ENCODE results near the gene CEP85L. TPM values are rescaled to one million over a fixed set of nuclear protein-coding genes. Genes with fewer than 3 reads are reported as not detected.
A peak's percentile ranks its signal among the peaks of the same experiment; 100 is the strongest.

The CEP85L gene
- total RNA-seq, 2 donors from 2014 or later: 87.6 to 95.6 TPM

DNA sequence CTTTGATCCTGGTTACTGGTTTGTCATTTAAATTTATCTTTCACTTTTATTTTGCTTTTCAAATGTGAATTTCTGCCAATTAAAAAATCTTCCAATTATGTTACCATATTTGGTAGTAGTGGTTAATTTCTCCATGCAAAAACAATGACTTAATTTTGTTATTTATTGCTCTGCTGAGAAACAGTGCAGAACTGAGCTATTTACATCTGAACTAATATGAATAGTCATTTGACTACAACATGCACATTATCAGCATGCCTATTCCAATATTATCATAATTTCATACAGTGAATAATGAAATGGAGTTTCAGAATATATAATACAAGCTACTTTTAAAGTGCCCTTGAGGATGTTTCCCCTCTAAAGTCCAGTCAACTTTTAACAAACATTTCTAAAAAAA is 102.8 kb downstream of the CEP85L start:
- Mint-ChIP-seq H3K27me3 (no peaks in the 10 kb centered on the region), H3K4me3 (no peak overlapping the region), H3K27ac (peak overlapping the region; percentile 4), H3K4me1 (peaks cover 27% of the 10 kb centered on the region), H3K36me3 (ENCODE audit: low read depth) (no peaks in the 10 kb centered on the region)
- ATAC-seq (no peak), DNase-seq (no peak)
- H3K9me3 ChIP-seq (ENCODE audit: control insufficient read depth, low read length, poor library complexity, severe bottlenecking): no peaks in the 10 kb centered on the region

DNA sequence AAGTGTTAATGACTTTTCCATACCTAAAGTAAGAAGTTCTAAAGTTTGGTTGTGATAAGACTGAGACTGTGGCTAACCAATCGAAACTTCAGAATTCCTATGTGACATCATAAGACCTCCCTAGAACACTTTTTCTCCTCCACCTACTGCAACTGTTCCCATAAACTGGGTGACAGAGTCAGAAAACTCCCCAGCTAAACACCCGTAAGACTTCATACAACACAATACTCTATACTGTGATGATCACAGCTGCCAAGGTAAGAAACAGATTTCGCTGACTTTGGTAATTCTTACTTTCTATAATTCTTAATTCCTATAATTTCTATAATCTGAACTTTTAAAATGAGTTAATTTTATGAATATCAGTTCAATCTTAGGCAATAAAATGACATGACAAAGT is 103.3 kb downstream of the CEP85L start, which contains the start of gene PLN:
TSS of gene PLN (plus strand) at position 161 of the 400 bp plus-strand sequence. CDS start 10,626 bp downstream, outside the sequence.
- Mint-ChIP-seq H3K27me3 (no peaks in the 10 kb centered on the region), H3K4me3 (no peak within 1 kb of the TSS), H3K4me1 (peaks cover 29% of the 10 kb centered on the region), H3K36me3 (ENCODE audit: low read depth) (no peaks in the 10 kb centered on the region), H3K27ac (peak within 1 kb of the TSS; percentile 4)
- DNase-seq (no peak), ATAC-seq (no peak)
- no peaks in the 10 kb centered on the region for H3K9me3 ChIP-seq (ENCODE audit: control insufficient read depth, low read length, poor library complexity, severe bottlenecking)

DNA sequence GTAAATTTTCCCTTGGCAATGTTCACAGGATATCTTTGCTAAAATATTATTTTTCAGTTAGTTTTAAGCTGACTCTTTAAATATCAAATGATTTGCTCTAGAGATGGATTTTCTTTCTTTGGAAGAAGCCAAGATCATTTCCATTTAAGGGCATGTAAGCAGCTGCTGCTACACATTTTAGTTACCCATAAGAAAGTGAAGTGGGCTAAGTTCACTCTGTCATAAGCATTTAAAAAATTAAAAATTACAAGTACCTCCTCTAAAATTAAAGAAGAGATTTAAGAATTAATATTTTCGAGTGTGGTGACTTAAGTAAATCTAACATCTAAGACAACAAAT is 104.5 kb downstream of the CEP85L start:
- Mint-ChIP-seq H3K27ac (no peak overlapping the region), H3K36me3 (ENCODE audit: low read depth) (no peaks in the 10 kb centered on the region), H3K27me3 (no peaks in the 10 kb centered on the region), H3K4me1 (peaks cover 34% of the 10 kb centered on the region), H3K4me3 (no peak overlapping the region)
- DNase-seq (no peak), ATAC-seq (no peak)
- H3K9me3 ChIP-seq (ENCODE audit: control insufficient read depth, low read length, poor library complexity, severe bottlenecking): no peaks in the 10 kb centered on the region

DNA sequence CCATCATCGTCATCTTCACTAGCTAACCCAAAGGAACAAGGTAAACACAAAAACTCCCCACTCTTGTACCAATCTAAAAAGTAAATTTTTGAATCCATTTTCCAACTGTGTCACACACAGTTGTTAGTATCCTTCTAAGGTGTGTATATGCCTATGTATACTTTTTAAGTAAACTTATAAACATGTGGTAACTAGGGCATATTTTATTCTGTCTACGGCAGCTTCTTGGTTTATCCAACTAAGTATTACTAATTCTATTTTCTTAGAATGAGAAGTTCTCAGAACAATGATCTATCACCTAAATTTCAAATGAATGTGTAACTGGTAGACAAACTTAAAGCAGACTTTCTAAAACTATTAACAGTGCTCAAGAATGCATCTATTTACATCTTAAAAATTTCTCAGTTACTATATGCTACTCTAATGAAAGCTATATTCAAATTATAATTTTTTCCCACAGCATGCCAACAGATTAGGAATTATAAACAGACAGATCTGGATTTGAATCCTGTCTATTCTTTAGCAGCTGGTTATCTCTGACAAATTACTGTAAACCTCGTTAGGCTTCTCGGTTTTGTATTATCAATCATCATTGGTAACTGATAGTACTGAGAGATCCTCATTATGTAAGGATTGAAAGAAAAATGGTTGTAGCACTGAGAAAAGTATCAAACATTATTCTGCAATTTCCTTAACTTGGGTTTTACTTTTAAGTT is 105.1 kb downstream of the CEP85L start:
- ATAC-seq (no peak), DNase-seq (no peak)
- no peaks in the 10 kb centered on the region for H3K9me3 ChIP-seq (ENCODE audit: control insufficient read depth, low read length, poor library complexity, severe bottlenecking)
- no peaks in the 10 kb centered on the region for H3K36me3 Mint-ChIP-seq (ENCODE audit: low read depth)
- no peaks in the 10 kb centered on the region for H3K27me3 Mint-ChIP-seq
- peaks cover 34% of the 10 kb centered on the region for H3K4me1 Mint-ChIP-seq
- no peak overlapping the region for H3K27ac Mint-ChIP-seq
- no peak overlapping the region for H3K4me3 Mint-ChIP-seq

DNA sequence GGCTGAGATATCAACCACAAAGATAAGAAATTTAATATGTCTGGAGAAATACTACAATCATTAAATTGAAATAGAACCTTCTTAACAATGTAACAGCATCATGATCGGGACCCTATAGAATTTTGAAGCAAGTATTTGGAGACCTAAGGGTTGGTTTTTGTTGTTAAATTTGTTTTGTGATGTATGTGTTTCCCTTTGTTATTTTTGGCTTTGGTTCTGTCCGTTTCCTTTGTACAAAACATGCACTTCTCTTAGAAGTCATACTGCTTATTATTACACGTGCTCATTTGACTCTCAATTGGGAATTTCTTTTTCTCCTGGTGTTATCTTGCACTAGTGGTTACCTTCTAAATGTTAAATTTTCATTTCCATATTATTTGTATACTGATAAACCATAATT is 107.3 kb downstream of the CEP85L start:
- H3K27ac Mint-ChIP-seq: peak overlapping the region; percentile 2
- no peaks in the 10 kb centered on the region for H3K27me3 Mint-ChIP-seq
- H3K9me3 ChIP-seq (ENCODE audit: control insufficient read depth, low read length, poor library complexity, severe bottlenecking): no peaks in the 10 kb centered on the region
- H3K4me1 Mint-ChIP-seq: peaks cover 32% of the 10 kb centered on the region
- H3K36me3 Mint-ChIP-seq (ENCODE audit: low read depth): no peaks in the 10 kb centered on the region
- DNase-seq (no peak), ATAC-seq (no peak)
- no peak overlapping the region for H3K4me3 Mint-ChIP-seq

DNA sequence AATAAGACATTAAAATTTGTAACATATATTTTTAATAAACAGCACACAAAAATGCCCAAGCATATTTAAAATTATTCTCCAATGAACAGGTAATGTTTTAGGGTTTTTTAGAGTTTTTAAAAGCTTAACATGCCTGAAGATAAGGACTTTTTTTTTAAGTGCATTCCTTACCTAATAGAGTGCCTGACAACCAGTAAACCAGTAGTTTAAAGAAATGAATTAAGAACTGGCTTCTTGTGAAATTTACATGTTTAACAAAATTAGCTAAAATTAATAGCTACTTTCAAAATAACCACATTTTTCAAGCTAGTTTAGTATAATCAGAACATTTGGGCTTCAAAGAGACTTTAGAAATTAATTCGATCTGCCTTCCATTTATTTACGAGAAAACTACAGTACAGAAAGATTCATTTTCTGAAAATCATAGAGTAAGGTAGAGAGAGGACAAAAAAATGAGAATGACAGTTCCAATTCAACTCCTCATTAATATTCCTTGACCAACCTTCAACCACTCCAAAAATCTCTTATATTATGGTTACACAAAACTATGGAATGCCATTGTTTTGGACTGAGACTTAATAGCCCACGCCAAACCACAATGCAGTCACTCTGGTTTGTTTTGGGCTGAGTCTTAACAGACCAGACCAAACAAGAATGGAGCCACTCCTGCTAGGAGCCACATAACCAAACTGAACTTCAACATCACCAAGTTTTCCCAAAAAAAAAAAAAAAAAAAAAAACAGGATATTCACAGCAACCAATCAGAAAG is 109.0 kb downstream of the CEP85L start:
- H3K9me3 ChIP-seq (ENCODE audit: control insufficient read depth, low read length, poor library complexity, severe bottlenecking): no peaks in the 10 kb centered on the region
- Mint-ChIP-seq H3K27ac (peak overlapping the region; percentile 67), H3K36me3 (ENCODE audit: low read depth) (peaks cover 2% of the 10 kb centered on the region), H3K27me3 (no peaks in the 10 kb centered on the region), H3K4me3 (no peak overlapping the region), H3K4me1 (peaks cover 31% of the 10 kb centered on the region)
- ATAC-seq: no peak
- no peak for DNase-seq

DNA sequence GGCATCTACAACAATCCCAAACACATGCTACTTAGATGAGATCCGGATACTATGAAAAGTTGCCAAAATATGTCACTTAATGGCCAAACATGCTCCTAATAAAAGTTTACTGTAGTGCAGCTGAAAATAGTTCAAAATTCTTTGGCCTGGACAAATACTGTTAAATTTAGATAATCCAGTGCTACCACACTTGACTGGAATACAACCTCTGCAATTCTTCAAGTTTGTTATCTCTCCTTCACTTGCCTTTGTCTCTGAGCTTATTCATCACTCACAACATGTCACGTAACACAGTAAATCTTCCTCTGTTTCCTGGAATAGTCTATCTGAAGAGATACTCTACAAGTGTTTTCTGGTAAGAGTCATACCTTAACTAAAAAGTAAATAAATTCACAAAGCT is 113.8 kb downstream of the CEP85L start:
- H3K4me3 Mint-ChIP-seq: no peak overlapping the region
- H3K27me3 Mint-ChIP-seq: no peaks in the 10 kb centered on the region
- no peaks in the 10 kb centered on the region for H3K9me3 ChIP-seq (ENCODE audit: control insufficient read depth, low read length, poor library complexity, severe bottlenecking)
- ATAC-seq (no peak), DNase-seq (no peak)
- peaks cover 3% of the 10 kb centered on the region for H3K36me3 Mint-ChIP-seq (ENCODE audit: low read depth)
- H3K4me1 Mint-ChIP-seq: peaks cover 25% of the 10 kb centered on the region
- H3K27ac Mint-ChIP-seq: no peak overlapping the region

DNA sequence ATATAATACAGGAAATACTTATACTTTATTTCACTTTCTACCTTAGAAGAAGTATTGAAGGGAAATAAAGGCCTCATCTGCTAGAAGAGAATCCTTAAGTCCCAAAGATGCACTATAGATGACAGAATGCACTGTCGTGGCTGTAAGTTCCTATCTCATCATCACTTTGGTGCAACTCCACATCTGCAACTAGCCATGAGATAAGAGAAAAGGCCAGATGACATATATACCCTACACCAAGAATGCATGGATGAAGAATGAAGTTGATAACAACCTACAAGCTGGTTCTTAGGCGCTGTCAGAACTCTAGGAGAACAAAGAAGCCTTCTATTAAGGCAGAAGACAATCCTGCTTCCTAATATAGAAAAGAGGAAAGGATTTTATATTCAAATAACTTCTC is 114.9 kb downstream of the CEP85L start:
- no peak overlapping the region for H3K4me3 Mint-ChIP-seq
- no peaks in the 10 kb centered on the region for H3K27me3 Mint-ChIP-seq
- no peak overlapping the region for H3K27ac Mint-ChIP-seq
- peaks cover 5% of the 10 kb centered on the region for H3K36me3 Mint-ChIP-seq (ENCODE audit: low read depth)
- no peaks in the 10 kb centered on the region for H3K9me3 ChIP-seq (ENCODE audit: control insufficient read depth, low read length, poor library complexity, severe bottlenecking)
- peaks cover 27% of the 10 kb centered on the region for H3K4me1 Mint-ChIP-seq
- ATAC-seq: no peak
- no peak for DNase-seq

DNA sequence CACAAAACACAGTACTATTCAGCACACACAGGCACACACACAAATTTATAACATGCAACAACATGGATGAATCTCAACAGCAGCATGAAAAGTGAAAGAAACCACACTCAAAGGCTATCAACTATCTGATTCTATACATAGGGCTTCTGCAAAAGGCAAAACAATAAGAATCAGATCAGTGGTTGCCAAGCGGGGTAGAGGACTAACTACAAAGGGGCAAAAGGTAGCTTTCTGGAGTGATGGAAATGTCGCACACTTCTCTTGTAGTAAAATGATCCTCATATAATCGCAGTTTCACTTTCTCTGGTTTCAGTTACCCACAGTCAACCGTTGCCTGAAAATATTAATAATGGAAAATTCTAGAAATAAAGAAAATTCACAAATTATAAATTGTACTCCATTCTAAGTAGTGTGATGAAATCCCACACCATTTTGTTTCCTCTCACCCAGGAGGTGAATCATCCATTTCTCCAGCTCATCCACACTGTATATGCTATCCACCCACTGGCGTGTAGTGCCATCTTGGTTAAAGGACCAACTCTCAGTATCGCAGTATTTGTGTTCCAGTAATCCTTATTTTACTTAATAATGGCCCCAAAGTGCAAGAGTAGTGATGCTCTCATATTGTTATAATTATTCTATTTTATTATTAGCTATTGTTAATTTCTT is 116.1 kb downstream of the CEP85L start:
- Mint-ChIP-seq H3K4me1 (peaks cover 31% of the 10 kb centered on the region), H3K27me3 (no peaks in the 10 kb centered on the region), H3K36me3 (ENCODE audit: low read depth) (peaks cover 7% of the 10 kb centered on the region), H3K27ac (no peak overlapping the region), H3K4me3 (no peak overlapping the region)
- H3K9me3 ChIP-seq (ENCODE audit: control insufficient read depth, low read length, poor library complexity, severe bottlenecking): no peaks in the 10 kb centered on the region
- DNase-seq (no peak), ATAC-seq (no peak)

DNA sequence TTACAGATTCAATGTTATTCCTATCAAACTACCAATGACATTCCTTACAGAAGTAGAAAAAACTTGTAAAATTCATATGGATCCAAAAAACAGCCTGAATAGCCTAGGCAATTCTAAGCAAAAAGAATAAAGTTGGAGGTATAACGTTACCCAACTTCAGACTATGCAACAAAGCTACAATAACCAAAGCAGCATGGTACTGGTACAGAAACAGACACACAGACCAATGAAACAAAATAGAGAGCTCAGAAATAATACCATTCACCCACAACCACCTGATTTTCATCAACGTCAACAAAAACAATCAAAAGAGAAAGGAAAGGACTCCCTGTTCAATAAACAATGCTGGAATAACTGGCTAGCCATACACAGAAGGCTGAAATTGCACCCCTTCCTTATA is 120.4 kb downstream of the CEP85L start:
- no peak for DNase-seq
- H3K36me3 Mint-ChIP-seq (ENCODE audit: low read depth): peaks cover 6% of the 10 kb centered on the region
- H3K4me1 Mint-ChIP-seq: peaks cover 36% of the 10 kb centered on the region
- no peak for ATAC-seq
- H3K4me3 Mint-ChIP-seq: peak overlapping the region; percentile 13
- H3K27ac Mint-ChIP-seq: no peak overlapping the region
- no peaks in the 10 kb centered on the region for H3K9me3 ChIP-seq (ENCODE audit: control insufficient read depth, low read length, poor library complexity, severe bottlenecking)
- no peaks in the 10 kb centered on the region for H3K27me3 Mint-ChIP-seq

DNA sequence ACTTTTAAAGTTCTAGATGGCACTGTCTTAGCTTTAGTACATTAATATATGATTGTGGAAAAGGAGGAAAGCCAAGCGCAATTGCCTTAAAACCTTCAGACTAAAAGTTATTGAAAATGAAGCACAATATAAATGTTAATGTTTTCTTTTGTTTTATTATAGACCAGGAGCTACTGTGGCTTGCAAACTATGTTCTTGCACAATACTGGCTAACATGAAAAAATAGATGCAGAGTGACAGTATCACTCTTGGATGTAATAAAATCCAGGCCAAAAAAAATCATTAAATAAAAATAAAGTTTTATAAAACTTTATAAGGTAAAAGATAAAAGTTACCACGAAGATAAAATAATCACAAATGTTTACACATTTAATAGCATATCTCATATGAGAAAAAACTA is 121.6 kb downstream of the CEP85L start:
- Mint-ChIP-seq H3K36me3 (ENCODE audit: low read depth) (peaks cover 6% of the 10 kb centered on the region), H3K27me3 (no peaks in the 10 kb centered on the region), H3K4me1 (peaks cover 37% of the 10 kb centered on the region), H3K4me3 (no peak overlapping the region), H3K27ac (no peak overlapping the region)
- no peaks in the 10 kb centered on the region for H3K9me3 ChIP-seq (ENCODE audit: control insufficient read depth, low read length, poor library complexity, severe bottlenecking)
- DNase-seq: no peak
- no peak for ATAC-seq

DNA sequence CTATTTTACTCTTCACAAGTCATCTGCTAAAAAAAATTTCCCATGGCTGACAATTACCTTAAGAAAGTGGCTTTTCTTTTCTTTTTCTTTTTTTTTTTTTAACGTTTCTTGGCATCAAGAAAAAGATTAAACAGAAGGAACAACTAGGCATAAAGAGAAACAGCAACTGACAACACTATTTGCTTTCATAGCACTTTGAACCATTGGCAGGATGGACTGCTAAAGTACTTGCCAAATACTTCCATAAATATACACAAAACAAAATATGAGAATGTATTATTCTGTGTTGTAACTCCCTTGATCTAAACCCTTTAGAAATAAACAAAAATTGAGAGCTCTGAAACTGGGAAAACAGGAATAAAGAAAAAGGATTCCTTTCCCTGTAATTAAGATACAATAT is 123.3 kb downstream of the CEP85L start:
- peaks cover 38% of the 10 kb centered on the region for H3K4me1 Mint-ChIP-seq
- H3K27me3 Mint-ChIP-seq: no peaks in the 10 kb centered on the region
- peaks cover 7% of the 10 kb centered on the region for H3K36me3 Mint-ChIP-seq (ENCODE audit: low read depth)
- DNase-seq: no peak
- H3K27ac Mint-ChIP-seq: no peak overlapping the region
- no peak overlapping the region for H3K4me3 Mint-ChIP-seq
- no peaks in the 10 kb centered on the region for H3K9me3 ChIP-seq (ENCODE audit: control insufficient read depth, low read length, poor library complexity, severe bottlenecking)
- ATAC-seq: no peak

DNA sequence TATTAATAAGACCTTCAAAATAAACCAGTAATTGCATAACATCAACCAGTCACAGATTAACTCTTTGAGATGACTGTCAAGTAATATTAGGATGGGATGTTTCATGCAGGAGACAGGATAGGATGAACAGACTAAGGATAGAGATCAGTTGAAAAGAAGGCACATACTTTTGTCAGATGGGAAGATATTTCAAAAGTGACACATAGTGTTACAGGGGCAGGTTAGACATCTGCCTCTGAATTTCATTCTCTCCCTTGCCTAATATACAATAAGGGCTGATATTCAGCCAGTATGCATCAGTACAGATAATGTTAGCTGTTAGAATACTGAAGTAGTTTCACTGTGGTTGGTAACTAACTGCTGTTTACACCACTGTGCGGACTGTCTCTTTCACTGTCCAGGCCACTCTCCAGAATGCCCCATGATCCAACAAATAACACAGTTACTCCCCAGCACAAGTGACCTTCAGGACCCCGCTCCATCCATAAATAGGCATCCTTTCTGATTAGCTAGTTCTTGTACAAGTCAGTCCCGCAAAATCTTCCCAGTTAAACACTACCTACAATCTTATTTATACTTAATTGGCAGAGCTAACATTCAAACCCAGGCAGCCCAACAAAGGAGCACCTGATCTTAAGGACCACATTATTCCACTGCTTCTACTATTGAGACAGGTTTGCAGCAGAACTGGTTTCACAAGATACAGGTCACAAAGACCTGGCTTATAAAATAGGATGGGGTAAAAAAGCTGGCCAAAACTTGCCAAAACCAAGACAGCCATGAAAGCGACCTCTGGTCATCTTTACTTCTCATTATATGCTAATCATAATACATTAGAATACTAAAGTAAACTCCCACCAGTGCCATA is 125.2 kb downstream of the CEP85L start:
- Mint-ChIP-seq H3K4me1 (peaks cover 34% of the 10 kb centered on the region), H3K4me3 (peak overlapping the region; percentile 15), H3K27ac (peak overlapping the region; percentile 19), H3K36me3 (ENCODE audit: low read depth) (peaks cover 8% of the 10 kb centered on the region), H3K27me3 (no peaks in the 10 kb centered on the region)
- no peaks in the 10 kb centered on the region for H3K9me3 ChIP-seq (ENCODE audit: control insufficient read depth, low read length, poor library complexity, severe bottlenecking)
- DNase-seq: no peak
- ATAC-seq: peak; percentile 25
